ENCODE data around the gene SLC10A7. TPM values are rescaled to one million over a fixed set of nuclear protein-coding genes. Genes with fewer than 3 reads are reported as not detected.
A peak's percentile ranks its signal among the peaks of the same experiment; 100 is the strongest.

SLC10A7 gene
- total RNA-seq, 2 donors from 2014 or later: 4.0 to 5.2 TPM

DNA sequence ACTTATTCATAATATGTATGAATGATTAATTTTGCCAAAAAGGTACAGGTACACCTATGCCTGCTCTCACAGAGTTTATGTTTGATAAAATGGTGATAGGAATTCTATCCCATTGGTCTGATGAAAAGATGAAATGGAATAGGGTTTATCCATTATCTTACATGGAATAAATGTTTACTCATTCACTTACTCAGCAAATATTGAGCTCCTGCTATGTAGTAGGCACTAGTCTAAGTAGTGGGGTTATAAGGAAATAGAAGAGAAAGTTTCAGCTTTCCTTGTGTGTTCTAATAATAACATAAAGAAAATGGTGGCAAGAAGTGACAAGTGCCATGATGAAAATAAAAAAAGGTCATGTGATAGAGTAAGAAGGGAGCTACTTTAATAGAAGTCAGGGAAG is 12.4 kb upstream of the SLC10A7 start:
- TF ChIP-seq, protein P1, sequence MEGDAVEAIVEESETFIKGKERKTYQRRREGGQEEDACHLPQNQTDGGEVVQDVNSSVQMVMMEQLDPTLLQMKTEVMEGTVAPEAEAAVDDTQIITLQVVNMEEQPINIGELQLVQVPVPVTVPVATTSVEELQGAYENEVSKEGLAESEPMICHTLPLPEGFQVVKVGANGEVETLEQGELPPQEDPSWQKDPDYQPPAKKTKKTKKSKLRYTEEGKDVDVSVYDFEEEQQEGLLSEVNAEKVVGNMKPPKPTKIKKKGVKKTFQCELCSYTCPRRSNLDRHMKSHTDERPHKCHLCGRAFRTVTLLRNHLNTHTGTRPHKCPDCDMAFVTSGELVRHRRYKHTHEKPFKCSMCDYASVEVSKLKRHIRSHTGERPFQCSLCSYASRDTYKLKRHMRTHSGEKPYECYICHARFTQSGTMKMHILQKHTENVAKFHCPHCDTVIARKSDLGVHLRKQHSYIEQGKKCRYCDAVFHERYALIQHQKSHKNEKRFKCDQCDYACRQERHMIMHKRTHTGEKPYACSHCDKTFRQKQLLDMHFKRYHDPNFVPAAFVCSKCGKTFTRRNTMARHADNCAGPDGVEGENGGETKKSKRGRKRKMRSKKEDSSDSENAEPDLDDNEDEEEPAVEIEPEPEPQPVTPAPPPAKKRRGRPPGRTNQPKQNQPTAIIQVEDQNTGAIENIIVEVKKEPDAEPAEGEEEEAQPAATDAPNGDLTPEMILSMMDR (IDR thresholded peaks at IDR 0.05): no peak
- H3K9me3 ChIP-seq: no peaks in the 10 kb centered on the region
- no peak for DNase-seq (ENCODE audit: low spot score)
- H3K36me3 ChIP-seq: no peaks in the 10 kb centered on the region
- H3K27me3 ChIP-seq: no peaks in the 10 kb centered on the region
- H3K4me3 ChIP-seq: no peak overlapping the region
- no peak overlapping the region for H3K27ac ChIP-seq
- H3K4me1 ChIP-seq: no peaks in the 10 kb centered on the region

DNA sequence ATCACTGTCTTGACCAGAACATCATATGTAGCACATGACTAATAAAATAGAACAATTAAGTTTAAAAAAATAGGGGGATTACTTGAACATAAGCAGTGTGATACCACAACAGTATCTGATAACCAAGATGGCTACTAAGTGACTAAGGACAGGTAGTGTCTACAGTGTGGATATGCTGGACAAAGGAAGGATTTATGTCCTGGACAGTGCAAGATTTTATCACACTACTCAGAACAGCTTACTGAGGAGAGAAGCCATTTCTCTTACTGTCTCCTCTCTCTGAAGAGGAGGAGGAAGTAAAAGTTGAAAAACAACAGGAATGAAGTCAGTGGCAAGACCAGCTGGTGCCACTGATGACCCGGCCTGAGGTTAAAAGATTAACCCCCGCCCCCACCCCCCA is 4.0 kb upstream of the SLC10A7 start:
- no peaks in the 10 kb centered on the region for H3K36me3 ChIP-seq
- no peaks in the 10 kb centered on the region for H3K27me3 ChIP-seq
- TF ChIP-seq, protein P1 (IDR thresholded peaks at IDR 0.05): no peak
- DNase-seq (ENCODE audit: low spot score): no peak
- no peaks in the 10 kb centered on the region for H3K9me3 ChIP-seq
- no peak overlapping the region for H3K4me3 ChIP-seq
- H3K4me1 ChIP-seq: peaks cover 0 to 5% of the 10 kb centered on the region in 2 donors
- H3K27ac ChIP-seq: no peak overlapping the region

DNA sequence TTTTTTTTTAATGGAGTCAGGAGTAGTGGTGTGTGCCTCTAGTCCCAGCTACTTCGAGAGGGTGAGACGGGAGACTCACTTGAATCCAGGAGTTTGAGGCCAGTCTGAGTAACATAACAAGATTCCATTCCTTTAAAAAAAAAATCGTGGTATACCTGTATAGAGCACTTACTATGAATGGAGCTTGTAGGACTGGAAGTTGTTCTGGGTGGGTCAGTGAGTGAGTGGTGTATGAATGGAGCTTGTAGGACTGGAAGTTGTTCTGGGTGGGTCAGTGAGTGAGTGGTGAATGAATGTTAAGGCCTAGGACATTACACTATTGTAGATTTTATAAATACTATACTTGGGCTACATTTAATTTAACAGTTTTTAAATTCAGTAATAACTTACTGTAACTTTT is 2.9 kb upstream of the SLC10A7 start:
- Histone ChIP-seq H3K27me3 (no peaks in the 10 kb centered on the region), H3K27ac (no peak overlapping the region), H3K4me3 (no peak overlapping the region), H3K9me3 (no peaks in the 10 kb centered on the region), H3K4me1 (peaks cover 0 to 16% of the 10 kb centered on the region in 2 donors), H3K36me3 (no peaks in the 10 kb centered on the region)
- TF ChIP-seq, protein P1 (IDR thresholded peaks at IDR 0.05): no peak
- DNase-seq (ENCODE audit: low spot score): no peak

DNA sequence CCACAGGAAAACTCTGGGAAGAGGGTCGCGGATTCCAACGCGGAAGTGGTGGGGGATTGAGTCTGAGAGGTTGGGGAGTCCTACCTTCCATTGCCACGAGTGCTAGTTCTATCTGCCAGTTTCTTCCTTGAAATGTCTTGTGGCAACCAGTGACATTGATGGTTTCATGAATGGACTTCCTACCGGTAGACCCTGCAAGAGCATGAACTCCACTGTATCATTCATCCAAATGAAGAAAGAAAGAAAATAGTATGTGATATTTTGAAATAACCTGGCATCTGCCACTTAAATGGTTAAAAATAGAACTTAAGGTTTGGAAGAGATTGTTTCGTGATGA is 1.1 kb upstream of the SLC10A7 start:
- Histone ChIP-seq H3K27ac (peak overlapping the region; percentile 84 to 85), H3K27me3 (no peaks in the 10 kb centered on the region), H3K4me3 (peak overlapping the region; percentile 91 to 96), H3K4me1 (peaks cover 0 to 20% of the 10 kb centered on the region in 2 donors), H3K9me3 (no peaks in the 10 kb centered on the region), H3K36me3 (no peaks in the 10 kb centered on the region)
- DNase-seq (ENCODE audit: low spot score): no peak
- TF ChIP-seq, protein P1 (IDR thresholded peaks at IDR 0.05): no peak

DNA sequence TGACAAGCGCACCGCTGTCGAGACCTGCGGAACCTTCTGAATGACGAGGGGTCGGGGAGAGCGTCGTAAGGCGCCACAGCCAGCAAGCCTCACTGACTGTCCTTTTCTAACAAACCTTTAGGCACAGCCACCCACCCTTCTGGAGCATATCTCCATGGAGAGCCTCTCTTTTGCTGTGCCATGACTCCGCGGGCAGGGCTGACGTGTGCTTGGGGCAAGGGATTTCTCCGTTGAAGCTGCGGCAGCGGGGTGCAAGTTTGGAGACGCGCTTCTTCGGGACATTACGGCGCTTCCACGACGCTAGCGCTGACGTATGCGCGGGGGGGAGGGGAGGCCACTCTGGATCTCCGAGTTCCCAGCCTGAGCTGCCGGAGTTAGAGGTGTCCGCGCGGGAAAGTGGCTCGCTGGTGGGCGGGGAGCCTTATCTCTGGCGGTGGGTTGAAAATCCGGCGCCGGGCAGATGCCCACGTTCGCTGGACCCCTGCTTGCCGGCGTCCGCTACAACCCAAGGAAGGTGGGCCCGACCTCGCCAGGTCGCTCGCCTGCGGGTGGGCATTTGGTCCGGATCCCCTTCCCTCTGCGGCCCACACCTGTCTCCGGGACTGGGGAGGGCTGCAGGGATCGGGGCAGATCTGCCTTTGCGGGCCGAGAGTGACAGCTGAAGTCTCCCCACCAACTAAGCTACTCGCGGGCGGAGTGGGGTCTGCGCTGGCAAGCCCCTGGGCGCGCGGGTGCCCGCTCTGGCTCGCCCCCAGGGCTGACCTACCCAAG is 543 bp upstream of the SLC10A7 start:
- Histone ChIP-seq H3K4me1 (peaks cover 0 to 20% of the 10 kb centered on the region in 2 donors), H3K9me3 (no peaks in the 10 kb centered on the region), H3K36me3 (no peaks in the 10 kb centered on the region), H3K27ac (peak overlapping the region; percentile 84 to 85), H3K4me3 (peak overlapping the region; percentile 91 to 96), H3K27me3 (no peaks in the 10 kb centered on the region)
- peak; percentile 91 for DNase-seq (ENCODE audit: low spot score)
- TF ChIP-seq, protein P1 (IDR thresholded peaks at IDR 0.05): no peak

All from right atrium auricular region (tissue), 2 donors.